22Rv1 (cell line): Measurements from ENCODE around the gene RASSF5.

Source experiments
- CTCF ChIP-seq: fragments of 450-650 bp; IDR thresholded peaks from 2 replicates; pipeline ENCODE4 v1.5.1; 2017; ENCODE audit warnings: mild to moderate bottlenecking
- ZFX ChIP-seq: fragments of 450-650 bp; IDR thresholded peaks from 2 replicates; pipeline ENCODE4 v1.6.1; 2017; ENCODE audit warnings: antibody characterized with exemption, borderline replicate concordance

DNA sequence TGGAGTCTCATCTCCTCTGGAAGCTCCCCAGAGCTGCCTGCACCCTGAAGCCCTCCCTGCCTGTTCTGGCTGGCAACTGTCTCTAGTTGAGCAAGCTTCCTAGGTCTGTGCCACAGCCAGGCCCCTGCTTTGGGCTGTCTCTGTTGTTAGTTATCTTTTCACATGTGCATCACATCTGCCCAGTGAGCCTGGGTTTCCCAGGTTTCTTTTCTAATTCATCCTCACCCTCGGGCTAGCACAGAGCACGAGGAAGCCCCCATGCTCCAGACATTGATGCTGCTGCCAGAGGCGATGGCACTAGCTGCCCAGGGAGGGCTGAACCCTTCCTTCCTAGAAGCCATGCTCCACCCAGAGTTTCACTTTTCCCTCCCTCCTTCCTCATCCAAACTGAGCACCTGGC, 27.2 kb downstream of the RASSF5 start:
- no peak for TF ChIP-seq CTCF
- TF ChIP-seq ZFX, result no peak
